Fibroblast of the aortic adventitia (primary cell): Measurements from ENCODE around the gene GPR171. TPM values are rescaled to one million over a fixed set of nuclear protein-coding genes. Genes with fewer than 3 reads are reported as not detected.

Experiments
- DNase-seq: peaks from one replicate; pipeline ENCODE4 v3.0.0-alpha.2; 2010; ENCODE audit warnings: low read depth
- H3K4me3 ChIP-seq: 2 replicates; pipeline ENCODE4 v1.5.1; 2011; ENCODE audit warnings: low read depth, mild to moderate bottlenecking, control low read depth, low read length, moderate library complexity
- total RNA-seq: library from RNA; depleted of rRNA; stranded (reverse); fragments of >200 nt; gene quantifications from 2 replicates; pipeline ENCODE4 v1.2.3, GENCODE V29; 2012; ENCODE audit warnings: low replicate concordance
- TF ChIP-seq, protein P1 (sequence below): IDR thresholded peaks from 2 replicates; pipeline ENCODE4 v1.5.1; 2011; ENCODE audit warnings: mild to moderate bottlenecking, low read length, control low read depth, inconsistent platforms; ENCODE audit not compliant: insufficient read depth

The GPR171 gene
- total RNA-seq, 1 donor: not detected

DNA sequence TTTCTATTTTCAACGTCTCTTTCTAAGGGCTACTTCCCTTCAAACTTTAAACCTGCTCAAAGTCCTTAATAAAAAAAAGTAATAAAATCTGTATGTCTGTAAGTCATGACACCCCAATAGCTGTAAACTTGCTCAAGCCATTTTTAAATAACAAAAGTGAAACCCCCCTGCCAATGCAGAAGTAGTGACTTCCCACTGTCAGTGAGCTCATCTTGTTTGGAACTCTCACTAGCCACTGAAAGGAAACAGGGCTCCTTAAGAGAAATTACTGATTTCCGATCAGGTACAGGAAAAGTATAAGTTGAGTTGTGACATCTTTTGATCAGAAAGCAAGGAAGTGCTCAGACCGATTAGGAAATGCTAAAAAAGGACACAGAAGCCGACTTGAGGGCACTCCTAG lies 27.6 kb upstream of the GPR171 start:
- H3K4me3 ChIP-seq: no peak overlapping the region
- DNase-seq: no peak
- TF ChIP-seq, protein P1, sequence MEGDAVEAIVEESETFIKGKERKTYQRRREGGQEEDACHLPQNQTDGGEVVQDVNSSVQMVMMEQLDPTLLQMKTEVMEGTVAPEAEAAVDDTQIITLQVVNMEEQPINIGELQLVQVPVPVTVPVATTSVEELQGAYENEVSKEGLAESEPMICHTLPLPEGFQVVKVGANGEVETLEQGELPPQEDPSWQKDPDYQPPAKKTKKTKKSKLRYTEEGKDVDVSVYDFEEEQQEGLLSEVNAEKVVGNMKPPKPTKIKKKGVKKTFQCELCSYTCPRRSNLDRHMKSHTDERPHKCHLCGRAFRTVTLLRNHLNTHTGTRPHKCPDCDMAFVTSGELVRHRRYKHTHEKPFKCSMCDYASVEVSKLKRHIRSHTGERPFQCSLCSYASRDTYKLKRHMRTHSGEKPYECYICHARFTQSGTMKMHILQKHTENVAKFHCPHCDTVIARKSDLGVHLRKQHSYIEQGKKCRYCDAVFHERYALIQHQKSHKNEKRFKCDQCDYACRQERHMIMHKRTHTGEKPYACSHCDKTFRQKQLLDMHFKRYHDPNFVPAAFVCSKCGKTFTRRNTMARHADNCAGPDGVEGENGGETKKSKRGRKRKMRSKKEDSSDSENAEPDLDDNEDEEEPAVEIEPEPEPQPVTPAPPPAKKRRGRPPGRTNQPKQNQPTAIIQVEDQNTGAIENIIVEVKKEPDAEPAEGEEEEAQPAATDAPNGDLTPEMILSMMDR: no peak

DNA sequence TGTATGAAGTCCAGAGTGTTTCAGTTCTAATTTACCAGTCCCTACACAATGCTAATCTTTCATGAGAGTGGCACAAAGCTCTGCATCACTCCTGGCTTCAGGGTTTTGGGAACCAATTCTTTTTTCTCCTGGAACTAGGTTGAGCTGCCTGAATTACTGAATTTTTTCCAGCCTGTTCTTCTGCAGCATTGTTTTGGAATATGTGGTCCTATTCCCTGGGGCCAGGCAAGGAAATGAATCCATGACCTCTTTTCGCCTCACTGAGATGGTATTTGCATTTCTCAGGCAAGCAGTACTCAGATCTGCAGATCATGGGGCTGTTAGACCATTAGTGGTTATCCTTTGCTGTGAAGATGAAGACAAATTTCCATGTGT lies 25.6 kb upstream of the GPR171 start:
- TF ChIP-seq, protein P1: no peak
- H3K4me3 ChIP-seq: no peak overlapping the region
- DNase-seq: peak; percentile 80

DNA sequence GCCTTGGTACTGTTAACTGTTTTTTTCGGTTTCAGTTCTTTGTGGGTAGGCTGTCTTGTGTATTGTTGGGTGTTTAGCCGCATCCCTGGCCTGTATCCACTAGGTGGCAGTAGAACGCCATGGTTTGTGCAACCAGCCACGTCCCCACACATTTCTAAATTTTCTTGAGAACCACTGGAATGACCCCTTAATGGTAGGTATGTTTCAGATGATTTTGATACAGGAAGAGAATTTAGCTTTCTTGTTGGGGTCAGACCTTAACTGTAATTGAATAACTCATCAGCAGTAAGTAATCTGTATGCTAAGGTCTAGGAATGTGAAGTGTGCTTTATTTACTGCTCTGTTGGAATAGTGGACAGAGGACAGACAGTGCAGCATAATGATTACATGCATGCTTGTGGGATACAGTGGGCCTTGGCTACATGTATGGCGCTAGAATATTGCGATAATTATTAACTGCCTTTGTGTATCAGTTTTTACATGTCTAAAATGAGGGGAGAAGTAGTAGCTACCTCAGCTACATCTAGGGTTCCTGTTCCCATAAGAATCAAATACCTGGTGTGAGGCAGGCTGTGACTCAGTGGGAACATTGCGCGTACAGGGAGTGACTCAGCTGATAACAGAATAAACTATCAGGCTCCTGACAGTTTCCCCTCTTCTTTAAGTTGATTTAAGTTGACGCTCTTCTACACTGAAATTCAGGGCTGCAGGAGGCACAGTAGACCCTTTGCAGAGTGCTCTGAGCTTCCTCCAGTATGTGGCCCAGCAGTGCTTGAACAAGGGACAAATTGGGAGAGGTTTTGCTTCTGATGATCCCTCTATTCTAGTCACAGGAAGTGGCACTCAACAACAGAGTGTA lies 25.0 kb upstream of the GPR171 start:
- TF ChIP-seq, protein P1: peak; percentile 91

DNA sequence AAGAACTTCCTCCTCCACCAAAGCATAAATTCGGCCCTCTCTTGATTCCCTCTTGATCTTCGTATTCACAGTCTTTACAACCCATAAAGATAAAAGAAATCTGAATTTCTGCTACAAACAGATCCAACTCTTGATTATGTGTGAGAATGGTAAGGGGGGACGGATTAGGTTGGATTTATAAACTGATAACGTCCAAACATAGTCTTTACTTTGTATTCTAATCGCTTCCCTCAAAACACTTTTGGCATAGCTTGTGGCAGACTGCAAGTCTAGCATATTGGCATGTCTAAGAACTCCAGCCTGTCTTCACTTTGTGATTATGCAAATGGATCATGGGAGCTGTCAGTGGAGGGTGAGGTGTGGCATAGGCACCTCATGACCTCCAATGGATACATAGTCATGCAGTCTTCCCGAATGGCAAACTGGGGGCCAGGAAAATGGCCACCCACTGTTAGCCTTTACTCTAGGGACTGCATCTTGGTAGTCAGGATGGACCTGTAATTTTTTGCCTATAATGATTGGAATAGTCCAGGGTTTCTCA lies 24.3 kb upstream of the GPR171 start:
- H3K4me3 ChIP-seq: no peak overlapping the region
- no peak for DNase-seq
- TF ChIP-seq, protein P1: no peak

More for the DNA sequence above, 25.0 kb upstream of the GPR171 start:
- no peak overlapping the region for H3K4me3 ChIP-seq
- peak; percentile 90 for DNase-seq

DNA sequence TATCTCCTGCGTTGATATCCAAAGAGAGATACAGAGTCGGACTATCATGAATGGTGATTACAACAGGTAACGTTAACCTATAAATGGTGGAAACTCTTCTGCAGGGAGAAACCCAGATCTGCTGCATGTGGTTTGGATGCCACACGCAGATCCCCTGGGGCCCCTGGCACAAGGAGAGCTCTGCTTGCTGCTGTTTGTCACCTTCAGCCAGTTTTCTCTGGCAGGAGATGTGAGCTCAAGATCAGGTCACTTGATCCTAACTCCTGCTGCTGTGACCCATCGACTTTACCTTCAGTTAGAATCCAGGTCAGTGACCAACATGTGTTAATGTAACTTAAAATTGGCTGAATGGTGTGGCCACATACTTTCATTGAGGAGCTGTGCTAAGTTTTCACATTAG lies 23.8 kb upstream of the GPR171 start:
- TF ChIP-seq, protein P1: no peak
- no peak overlapping the region for H3K4me3 ChIP-seq

DNA sequence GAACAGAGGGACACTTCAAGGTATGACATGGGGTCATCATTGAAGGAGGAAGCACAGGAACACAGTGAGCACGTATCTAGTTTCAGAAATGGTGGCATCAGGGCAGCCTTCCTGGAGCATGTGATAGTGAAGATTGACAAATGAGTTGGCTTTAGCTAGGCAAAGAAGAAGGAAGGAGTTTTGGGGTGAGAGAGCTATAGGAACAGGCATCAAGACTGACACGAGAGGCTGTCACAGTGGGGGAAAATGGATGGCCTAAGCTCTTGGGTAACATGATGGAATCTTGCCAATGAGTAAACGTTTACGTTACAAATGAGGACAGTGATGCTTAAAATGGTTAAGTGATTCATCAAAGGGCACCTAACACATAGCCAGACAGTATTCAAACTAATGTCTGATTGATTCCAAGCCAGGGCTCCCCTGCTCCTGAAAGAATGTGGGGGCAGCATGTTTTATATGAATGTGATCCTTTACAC lies 23.1 kb upstream of the GPR171 start:
- TF ChIP-seq, protein P1: no peak
- H3K4me3 ChIP-seq: no peak overlapping the region
- DNase-seq: peak; percentile 88

More for the DNA sequence above, 23.8 kb upstream of the GPR171 start:
- DNase-seq: no peak
